SIG-M5 (cell line): Measurements from ENCODE around the gene FCER1G.

Experiments used
- DNase-seq: peaks from one replicate; lab custom pipeline; 2025; lab: John Stamatoyannopoulos, UW

FCER1G gene

DNA sequence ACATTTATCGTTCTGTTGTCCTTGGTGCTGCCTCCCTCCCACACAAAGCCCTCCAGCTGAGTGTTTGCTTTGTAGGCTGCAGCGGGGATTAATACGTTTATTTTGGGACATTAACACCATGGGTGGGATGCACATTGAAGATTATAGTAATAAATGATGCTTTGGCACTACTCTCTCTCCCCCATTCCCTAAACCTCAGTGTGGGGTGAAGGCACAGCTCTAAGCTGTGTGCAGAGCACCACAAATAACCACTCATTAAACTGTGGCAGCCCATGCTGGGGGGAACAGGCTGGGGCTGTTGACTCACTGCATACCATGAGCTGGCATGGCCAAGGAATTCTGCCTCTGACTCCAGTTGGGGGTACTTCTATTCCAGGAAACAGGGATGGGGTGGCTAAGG is 51.1 kb downstream of the FCER1G start:
- no peak for DNase-seq

DNA sequence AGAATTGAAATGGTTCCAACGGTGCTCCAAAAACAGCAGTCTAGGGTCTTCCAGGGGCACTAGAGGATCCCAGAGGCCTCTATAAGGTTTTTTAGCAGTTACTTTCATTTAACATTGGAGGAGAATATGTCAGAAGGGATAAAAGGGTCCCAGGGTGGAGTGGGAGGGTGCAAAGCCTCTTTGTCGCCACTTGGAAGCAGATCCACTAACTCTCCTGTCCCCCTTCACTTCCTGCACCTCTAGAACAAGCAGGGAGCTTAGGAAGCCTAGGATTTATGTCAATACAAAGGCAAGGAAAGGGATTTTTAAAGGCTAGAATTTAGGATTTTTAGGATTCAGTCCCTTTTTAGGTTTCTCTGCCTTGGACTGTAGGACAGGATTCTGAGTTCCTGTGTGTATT is 51.7 kb downstream of the FCER1G start:
- no peak for DNase-seq

DNA sequence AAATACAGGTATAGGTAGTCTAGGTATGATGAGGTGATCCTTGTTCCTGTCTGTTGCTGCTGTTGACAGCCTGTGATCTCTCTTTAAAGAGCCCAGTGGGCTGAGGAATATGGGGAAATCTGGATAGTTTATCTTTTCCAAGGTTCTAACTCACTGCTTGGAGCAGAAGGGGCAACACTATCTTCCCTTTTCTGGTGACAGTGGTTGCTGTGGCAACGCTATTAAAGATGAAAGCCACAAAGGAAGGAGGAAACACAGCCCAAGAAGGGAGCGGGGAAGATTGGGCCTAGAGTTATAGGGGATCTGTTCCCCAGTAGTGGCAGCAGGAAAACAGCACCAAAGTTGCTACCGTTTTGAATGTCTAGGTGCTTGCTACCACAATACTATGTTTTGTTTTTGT is 52.2 kb downstream of the FCER1G start:
- peak; percentile 51 for DNase-seq
